Thyroid gland (tissue), 4 donors: ENCODE data around the gene ADAMTS12. TPM values are rescaled to one million over a fixed set of nuclear protein-coding genes. Genes with fewer than 3 reads are reported as not detected.

Experiments
- DNase-seq, 2 donors: peaks; one replicate each; pipeline ENCODE4 v3.0.0-alpha.2; 2019
- H3K27ac ChIP-seq, 3 donors: fragments of 200-600 bp; sonication (generic); 1 replicate in 2 of 3; 2 replicates in 1 of 3; pipeline ENCODE4 v1.5.1; 2016 to 2019; ENCODE audit warnings: mild to moderate bottlenecking in 1 of 3, moderate library complexity in 1 of 3
- H3K27me3 ChIP-seq: fragments of 200-600 bp; sonication (generic); one replicate; pipeline ENCODE4 v1.5.1; 2019
- H3K36me3 ChIP-seq, 2 donors: fragments of 200-600 bp; sonication (generic); one replicate each; pipeline ENCODE4 v1.5.1; 2016 to 2019
- H3K4me1 ChIP-seq, 2 donors: fragments of 200-600 bp; sonication (generic); one replicate each; pipeline ENCODE4 v1.5.1; 2017 to 2019
- H3K4me3 ChIP-seq, 3 donors: fragments of 200-600 bp; sonication (generic); replicated peaks in 1 of 3; 1 replicate in 2 of 3; 2 replicates in 1 of 3; pipeline ENCODE4 v1.5.1; 2016; ENCODE audit warnings: mild to moderate bottlenecking in 1 of 3
- H3K9me3 ChIP-seq: fragments of 200-600 bp; sonication (generic); one replicate; pipeline ENCODE4 v1.5.1; 2017
- POLR2A ChIP-seq, 2 donors: fragments of 450-650 bp; IDR thresholded peaks; one replicate each; pipeline ENCODE4 v1.6.1; 2017; ENCODE audit warnings: antibody characterized with exemption in 2 of 2, mild to moderate bottlenecking in 2 of 2, moderate library complexity in 1 of 2
- whole genome bisulfite sequencing, 2 donors: methylation state at CpG; one replicate each; pipeline ENCODE4 v1.1.5; 2017; 5-methylcytosine and 5-hydroxymethylcytosine counted together
- intact Hi-C: fragments of 100-400 bp; cut with DNase I; formaldehyde crosslinking; loops from one replicate; pipeline ENCODE4 v1.15.1; 2023
- total RNA-seq, 4 donors: library from RNA; depleted of rRNA; stranded (reverse); fragments of >200 nt; gene quantifications; one replicate each; pipeline ENCODE4 v1.2.3, GENCODE V29; 2016
- TF ChIP-seq, protein P1 (sequence below), 6 experiments: fragments of 200-600 bp in 3 of 6; fragments of 450-650 bp in 3 of 6; sonication (generic) in 3 of 6; IDR thresholded peaks; one replicate each; pipeline ENCODE4 v1.5.1; 2016 to 2019; ENCODE audit warnings: antibody characterized with exemption in 6 of 6, mild to moderate bottlenecking in 2 of 6, inconsistent platforms in 1 of 6, moderate library complexity in 1 of 6

ADAMTS12 gene
- total RNA-seq, 4 donors from 2014 or later, result 1.3 to 5.8 (median 2.3) TPM

DNA sequence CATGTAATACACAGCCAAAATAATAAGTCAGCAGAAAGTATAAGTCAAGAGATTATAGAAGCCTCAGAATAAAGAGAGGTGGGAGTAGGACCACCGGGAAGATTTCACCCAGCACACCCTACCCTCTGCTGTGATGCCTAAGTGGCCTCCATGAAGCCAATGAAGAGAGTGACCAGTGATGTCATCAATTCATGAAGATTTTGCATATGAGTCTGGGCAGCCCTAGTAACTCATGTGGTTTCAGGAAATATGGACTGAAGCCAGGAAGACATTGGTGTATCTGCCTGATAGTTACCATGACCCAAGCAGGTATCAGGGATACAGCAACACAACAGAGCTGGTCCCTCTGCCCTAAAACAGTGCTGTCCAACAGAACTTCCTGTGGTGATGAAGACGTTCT lies 135.3 kb downstream of the ADAMTS12 start:
- intact Hi-C loops, result no loop called here

DNA sequence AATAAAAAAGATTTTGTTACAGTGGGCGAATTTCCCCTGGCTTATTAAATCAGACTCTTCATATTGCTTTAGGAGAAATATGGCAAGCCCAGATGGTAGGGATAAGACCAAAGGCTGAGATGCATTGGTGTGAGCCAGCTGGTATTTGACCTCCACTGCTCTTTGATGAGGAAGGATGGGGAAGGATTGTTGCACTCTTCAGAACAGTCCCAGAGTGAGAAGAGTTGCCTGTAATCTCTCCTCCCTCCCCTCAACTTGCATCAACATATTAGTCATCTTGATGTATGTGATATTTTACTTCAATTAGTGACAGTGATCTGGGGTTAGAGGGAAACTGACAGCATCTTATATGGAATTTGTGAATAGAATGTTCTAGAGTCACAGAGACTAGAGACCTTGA lies 136.6 kb downstream of the ADAMTS12 start:
- intact Hi-C loops, result no loop called here
- H3K4me1 ChIP-seq, result no peaks in the 10 kb centered on the region
- TF ChIP-seq POLR2A (IDR thresholded peaks at IDR 0.05), result no peak
- TF ChIP-seq, protein P1, sequence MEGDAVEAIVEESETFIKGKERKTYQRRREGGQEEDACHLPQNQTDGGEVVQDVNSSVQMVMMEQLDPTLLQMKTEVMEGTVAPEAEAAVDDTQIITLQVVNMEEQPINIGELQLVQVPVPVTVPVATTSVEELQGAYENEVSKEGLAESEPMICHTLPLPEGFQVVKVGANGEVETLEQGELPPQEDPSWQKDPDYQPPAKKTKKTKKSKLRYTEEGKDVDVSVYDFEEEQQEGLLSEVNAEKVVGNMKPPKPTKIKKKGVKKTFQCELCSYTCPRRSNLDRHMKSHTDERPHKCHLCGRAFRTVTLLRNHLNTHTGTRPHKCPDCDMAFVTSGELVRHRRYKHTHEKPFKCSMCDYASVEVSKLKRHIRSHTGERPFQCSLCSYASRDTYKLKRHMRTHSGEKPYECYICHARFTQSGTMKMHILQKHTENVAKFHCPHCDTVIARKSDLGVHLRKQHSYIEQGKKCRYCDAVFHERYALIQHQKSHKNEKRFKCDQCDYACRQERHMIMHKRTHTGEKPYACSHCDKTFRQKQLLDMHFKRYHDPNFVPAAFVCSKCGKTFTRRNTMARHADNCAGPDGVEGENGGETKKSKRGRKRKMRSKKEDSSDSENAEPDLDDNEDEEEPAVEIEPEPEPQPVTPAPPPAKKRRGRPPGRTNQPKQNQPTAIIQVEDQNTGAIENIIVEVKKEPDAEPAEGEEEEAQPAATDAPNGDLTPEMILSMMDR (IDR thresholded peaks at IDR 0.05), result no peak
- no peak overlapping the region for H3K27ac ChIP-seq
- H3K36me3 ChIP-seq, result no peaks in the 10 kb centered on the region
- 79 to 85% methylated on average over 1 of the region's 1 CpG for WGBS, 2 donors
- no peaks in the 10 kb centered on the region for H3K9me3 ChIP-seq
- no peak overlapping the region for H3K4me3 ChIP-seq
- no peaks in the 10 kb centered on the region for H3K27me3 ChIP-seq
- no peak for DNase-seq

More for the DNA sequence above, 135.3 kb downstream of the ADAMTS12 start:
- no peak overlapping the region for H3K27ac ChIP-seq
- no peak for TF ChIP-seq POLR2A (IDR thresholded peaks at IDR 0.05)
- TF ChIP-seq, protein P1 (IDR thresholded peaks at IDR 0.05), result no peak
- no peaks in the 10 kb centered on the region for H3K27me3 ChIP-seq
- WGBS, 2 donors, result 85 to 89% methylated on average over 2 of the region's 2 CpGs
- H3K4me1 ChIP-seq, result no peaks in the 10 kb centered on the region
- DNase-seq, result no peak
- H3K9me3 ChIP-seq, result no peaks in the 10 kb centered on the region
- no peaks in the 10 kb centered on the region for H3K36me3 ChIP-seq
- no peak overlapping the region for H3K4me3 ChIP-seq

DNA sequence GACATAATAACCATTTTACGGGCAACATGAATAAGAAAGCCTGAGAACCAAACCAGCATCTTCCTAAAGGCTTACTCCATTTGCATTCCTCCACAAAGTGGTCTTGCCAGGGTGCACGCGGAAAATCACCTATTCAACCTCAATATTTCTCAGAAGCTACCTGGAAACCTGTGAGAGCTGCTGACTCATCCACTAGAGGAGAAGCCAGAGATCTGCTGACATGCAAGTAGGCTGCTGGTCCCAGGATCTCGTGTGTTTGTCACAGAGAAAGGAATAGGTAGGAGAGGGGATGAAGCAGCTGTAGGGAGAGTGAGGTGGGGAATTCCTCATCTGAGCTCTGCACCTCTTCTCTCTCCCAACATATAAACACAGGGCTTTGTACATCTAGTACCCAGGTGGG lies 138.1 kb downstream of the ADAMTS12 start:
- Histone ChIP-seq H3K4me3 (no peak overlapping the region), H3K4me1 (no peaks in the 10 kb centered on the region), H3K36me3 (no peaks in the 10 kb centered on the region), H3K9me3 (no peaks in the 10 kb centered on the region), H3K27me3 (no peaks in the 10 kb centered on the region), H3K27ac (no peak overlapping the region)
- DNase-seq, result no peak
- intact Hi-C loops, result no loop called here
- 76 to 80% methylated on average over 4 of the region's 4 CpGs for WGBS, 2 donors
- TF ChIP-seq POLR2A (IDR thresholded peaks at IDR 0.05), result no peak
- TF ChIP-seq, protein P1 (IDR thresholded peaks at IDR 0.05), result no peak

DNA sequence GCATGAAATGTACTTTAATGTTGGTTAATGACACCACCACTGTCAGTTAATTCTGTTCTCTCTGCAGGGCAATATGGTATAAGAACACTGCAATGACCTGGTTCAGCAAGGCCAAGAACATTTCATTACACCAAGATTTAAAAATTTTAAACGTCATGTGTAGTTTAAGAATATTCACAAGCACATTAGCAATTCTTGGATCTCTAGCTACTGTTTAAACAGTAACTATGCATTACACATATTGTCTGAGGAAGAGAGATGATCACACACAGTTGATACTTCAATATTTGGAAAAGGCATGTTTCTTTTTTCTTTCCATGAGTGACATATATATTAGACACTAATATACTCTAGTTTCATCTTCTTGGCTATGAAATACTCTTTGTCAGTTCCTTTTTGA lies 143.0 kb downstream of the ADAMTS12 start:
- Histone ChIP-seq H3K4me1 (no peaks in the 10 kb centered on the region), H3K36me3 (no peaks in the 10 kb centered on the region), H3K9me3 (no peaks in the 10 kb centered on the region), H3K27me3 (no peaks in the 10 kb centered on the region), H3K4me3 (no peak overlapping the region), H3K27ac (no peak overlapping the region)
- intact Hi-C loops, result no loop called here
- TF ChIP-seq POLR2A (IDR thresholded peaks at IDR 0.05), result no peak
- TF ChIP-seq, protein P1 (IDR thresholded peaks at IDR 0.05), result no peak
- 85 to 86% methylated on average over 1 of the region's 1 CpG for whole genome bisulfite sequencing, 2 donors
- no peak for DNase-seq

DNA sequence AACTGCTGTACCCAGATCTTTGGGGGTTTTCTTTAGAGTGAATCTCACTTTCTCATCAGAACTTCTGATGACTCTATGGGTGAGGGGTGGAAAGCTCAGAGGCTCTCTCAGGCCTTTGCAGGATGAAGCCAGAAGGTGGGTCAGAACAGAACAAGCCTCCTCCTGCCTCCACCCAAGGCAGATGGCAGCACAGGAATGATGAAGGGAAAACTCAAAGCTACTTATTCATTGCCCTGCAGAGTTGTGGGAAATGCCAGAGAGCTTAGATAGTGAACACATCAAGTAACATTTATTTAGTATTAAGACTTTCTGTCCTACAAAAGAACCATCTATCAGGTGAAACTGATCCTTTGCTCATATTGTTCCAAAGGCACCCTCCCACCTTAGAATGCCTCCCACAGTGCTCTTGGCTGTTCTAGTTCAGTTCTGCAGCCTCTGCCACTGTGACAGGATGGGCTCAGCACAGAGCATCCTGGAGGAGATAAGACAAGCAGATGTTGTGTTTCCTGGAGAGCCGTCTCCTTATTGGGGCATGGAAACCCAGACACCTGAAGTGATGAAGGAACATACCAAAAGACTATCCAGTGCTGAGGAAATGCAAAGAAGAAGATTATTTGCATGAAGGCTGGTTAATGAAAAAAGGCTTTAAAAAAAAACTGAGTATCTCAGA lies 146.6 kb downstream of the ADAMTS12 start:
- intact Hi-C loops, result no loop called here
- DNase-seq, result no peak

More for the DNA sequence above, 146.6 kb downstream of the ADAMTS12 start:
- 84 to 92% methylated on average over 1 of the region's 1 CpG for WGBS, 2 donors
- Histone ChIP-seq H3K4me3 (no peak overlapping the region), H3K27me3 (no peaks in the 10 kb centered on the region), H3K27ac (no peak overlapping the region), H3K36me3 (no peaks in the 10 kb centered on the region), H3K9me3 (no peaks in the 10 kb centered on the region), H3K4me1 (no peaks in the 10 kb centered on the region)
- no peak for TF ChIP-seq POLR2A (IDR thresholded peaks at IDR 0.05)
- TF ChIP-seq, protein P1 (IDR thresholded peaks at IDR 0.05), result no peak
